Endodermal cell (in vitro differentiated cells): ENCODE measurements around the gene COL5A1. TPM values are rescaled to one million over a fixed set of nuclear protein-coding genes. Genes with fewer than 3 reads are reported as not detected.

Experiments
- DNase-seq: peaks from one replicate; pipeline ENCODE4 v3.0.0-alpha.2; 2017
- H3K27ac ChIP-seq: 2 replicates; pipeline ENCODE4 v1.5.1; 2013; ENCODE audit warnings: mild to moderate bottlenecking, low read depth, low read length, moderate library complexity
- H3K27me3 ChIP-seq: 2 replicates; pipeline ENCODE4 v1.6.1; 2013; ENCODE audit warnings: mild to moderate bottlenecking, low read length, moderate library complexity; ENCODE audit not compliant: insufficient read depth, control insufficient read depth, poor library complexity, severe bottlenecking
- H3K36me3 ChIP-seq: 2 replicates; pipeline ENCODE4 v1.7.0; 2013; ENCODE audit warnings: mild to moderate bottlenecking, low read length, moderate library complexity; ENCODE audit not compliant: control insufficient read depth, insufficient read depth
- H3K4me1 ChIP-seq: one replicate; pipeline ENCODE4 v1.7.0; 2013; ENCODE audit warnings: low read length; ENCODE audit not compliant: control insufficient read depth, insufficient read depth
- H3K4me3 ChIP-seq: 2 replicates; pipeline ENCODE4 v1.5.1; 2013; ENCODE audit warnings: mild to moderate bottlenecking, low read length, moderate library complexity
- H3K9ac ChIP-seq: 2 replicates; pipeline ENCODE4 v1.6.1; 2013; ENCODE audit warnings: mild to moderate bottlenecking, low read length, moderate library complexity; ENCODE audit not compliant: poor library complexity, severe bottlenecking; ENCODE audit errors: extremely low read depth
- H3K9me3 ChIP-seq: 2 replicates; pipeline ENCODE4 v1.6.1; 2013; ENCODE audit warnings: mild to moderate bottlenecking, low read length, moderate library complexity; ENCODE audit not compliant: control insufficient read depth
- H3K27ac Mint-ChIP-seq: 2 replicates; pipeline ENCODE4 v1.8.0; 2020; ENCODE audit warnings: mixed read lengths
- H3K27me3 Mint-ChIP-seq: 2 replicates; pipeline ENCODE4 v1.8.0; 2021; ENCODE audit warnings: mild to moderate bottlenecking, mixed read lengths; ENCODE audit not compliant: insufficient read depth
- H3K36me3 Mint-ChIP-seq: 2 replicates; pipeline ENCODE4 v1.8.0; 2020; ENCODE audit warnings: low read depth, mixed read lengths
- H3K4me1 Mint-ChIP-seq: 2 replicates; pipeline ENCODE4 v1.8.0; 2020; ENCODE audit warnings: mixed read lengths
- H3K4me3 Mint-ChIP-seq: 2 replicates; pipeline ENCODE4 v1.8.0; 2020; ENCODE audit warnings: mild to moderate bottlenecking, moderate library complexity, mixed read lengths
- H3K9me3 Mint-ChIP-seq: 2 replicates; pipeline ENCODE4 v1.8.0; 2020; ENCODE audit warnings: mild to moderate bottlenecking, mixed read lengths
- WGBS, 2 experiments: methylation state at CpG; one replicate each; pipeline versions ENCODE4 v1.1.5 to v1.1.7; 2013; ENCODE audit warnings: missing lambda C conversion rate in 2 of 2, mixed read lengths in 1 of 2; ENCODE audit not compliant: insufficient coverage in 1 of 2, insufficient read length in 1 of 2; 5-methylcytosine and 5-hydroxymethylcytosine counted together
- total RNA-seq, 2 donors: library from RNA; stranded (reverse); fragmentation: NEBNext Ultra II Directional in 1 of 2; extraction: Animal tissue kit (Norgen Biotek cat#: 25700) in 1 of 2; gene quantifications; 2 replicates in 1 of 2; 3 replicates in 1 of 2; pipeline ENCODE4 v1.2.1, GENCODE V29; 2021
- TF ChIP-seq, protein P1 (sequence below): fragments of 200-600 bp; sonication (generic); conservative IDR thresholded peaks from 2 replicates; pipeline ENCODE4 v1.5.0; 2021; ENCODE audit warnings: antibody characterized with exemption, mild to moderate bottlenecking

The COL5A1 gene
- total RNA-seq, 2 donors from 2014 or later: 65.3 to 76.6 TPM

DNA sequence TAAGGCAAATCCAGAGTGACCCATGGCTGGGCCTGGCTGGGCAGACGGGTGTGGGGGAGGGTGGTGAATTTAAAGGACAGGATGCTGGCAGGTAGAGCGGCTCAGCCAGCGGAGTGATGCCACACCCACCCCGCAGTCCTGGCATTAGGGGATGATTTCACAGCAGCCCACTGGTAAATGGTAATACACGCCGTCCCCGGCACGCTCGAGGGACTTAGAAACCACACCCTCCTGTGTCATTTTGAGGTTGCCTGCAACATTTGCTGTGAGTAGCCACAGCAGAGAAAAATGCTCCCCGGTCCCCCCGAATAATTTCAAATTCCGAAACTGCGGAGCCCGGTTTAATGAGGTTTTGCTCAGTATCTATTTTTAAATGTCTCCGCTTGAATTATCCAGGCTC is 167.7 kb downstream of the COL5A1 start:
- peaks cover 8% of the 10 kb centered on the region for H3K36me3 ChIP-seq
- H3K4me1 ChIP-seq: no peaks in the 10 kb centered on the region
- TF ChIP-seq, protein P1, sequence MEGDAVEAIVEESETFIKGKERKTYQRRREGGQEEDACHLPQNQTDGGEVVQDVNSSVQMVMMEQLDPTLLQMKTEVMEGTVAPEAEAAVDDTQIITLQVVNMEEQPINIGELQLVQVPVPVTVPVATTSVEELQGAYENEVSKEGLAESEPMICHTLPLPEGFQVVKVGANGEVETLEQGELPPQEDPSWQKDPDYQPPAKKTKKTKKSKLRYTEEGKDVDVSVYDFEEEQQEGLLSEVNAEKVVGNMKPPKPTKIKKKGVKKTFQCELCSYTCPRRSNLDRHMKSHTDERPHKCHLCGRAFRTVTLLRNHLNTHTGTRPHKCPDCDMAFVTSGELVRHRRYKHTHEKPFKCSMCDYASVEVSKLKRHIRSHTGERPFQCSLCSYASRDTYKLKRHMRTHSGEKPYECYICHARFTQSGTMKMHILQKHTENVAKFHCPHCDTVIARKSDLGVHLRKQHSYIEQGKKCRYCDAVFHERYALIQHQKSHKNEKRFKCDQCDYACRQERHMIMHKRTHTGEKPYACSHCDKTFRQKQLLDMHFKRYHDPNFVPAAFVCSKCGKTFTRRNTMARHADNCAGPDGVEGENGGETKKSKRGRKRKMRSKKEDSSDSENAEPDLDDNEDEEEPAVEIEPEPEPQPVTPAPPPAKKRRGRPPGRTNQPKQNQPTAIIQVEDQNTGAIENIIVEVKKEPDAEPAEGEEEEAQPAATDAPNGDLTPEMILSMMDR: no peak
- Mint-ChIP-seq H3K4me1 (peaks cover 3% of the 10 kb centered on the region), H3K36me3 (peaks cover 20% of the 10 kb centered on the region), H3K27ac (no peak overlapping the region), H3K4me3 (no peak overlapping the region), H3K9me3 (no peaks in the 10 kb centered on the region), H3K27me3 (no peaks in the 10 kb centered on the region)
- H3K9me3 ChIP-seq: no peaks in the 10 kb centered on the region
- no peak for DNase-seq
- no peak overlapping the region for H3K9ac ChIP-seq
- WGBS, 2 experiments: 95 to 96% methylated on average over 15 of the region's 15 CpGs
- H3K27ac ChIP-seq: no peak overlapping the region
- H3K4me3 ChIP-seq: no peak overlapping the region
- no peaks in the 10 kb centered on the region for H3K27me3 ChIP-seq

DNA sequence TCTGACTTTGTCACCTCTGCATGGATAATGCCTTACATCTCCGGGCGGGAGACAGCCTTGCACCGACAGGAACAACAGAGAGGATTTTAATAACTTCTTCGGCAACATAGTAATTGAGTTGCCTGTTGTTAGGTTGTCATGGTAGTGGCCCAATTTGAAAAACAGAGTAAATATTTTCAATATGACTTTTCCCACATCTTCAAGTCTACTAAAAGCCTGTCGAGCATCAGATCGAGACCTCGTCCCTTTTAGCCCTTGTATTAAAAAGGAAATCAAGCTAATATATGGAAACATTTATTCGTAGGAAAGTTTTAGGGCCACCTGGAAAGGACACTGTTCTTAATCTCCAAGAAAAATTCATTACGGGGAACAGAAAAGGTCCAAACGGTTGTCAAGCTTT is 168.2 kb downstream of the COL5A1 start:
- Mint-ChIP-seq H3K27me3 (no peaks in the 10 kb centered on the region), H3K36me3 (peaks cover 19% of the 10 kb centered on the region), H3K4me1 (peaks cover 3% of the 10 kb centered on the region), H3K27ac (no peak overlapping the region), H3K9me3 (no peaks in the 10 kb centered on the region), H3K4me3 (no peak overlapping the region)
- Histone ChIP-seq H3K27me3 (no peaks in the 10 kb centered on the region), H3K36me3 (peaks cover 7% of the 10 kb centered on the region), H3K9ac (no peak overlapping the region), H3K9me3 (no peaks in the 10 kb centered on the region), H3K4me3 (no peak overlapping the region), H3K27ac (no peak overlapping the region), H3K4me1 (no peaks in the 10 kb centered on the region)
- TF ChIP-seq, protein P1: no peak
- DNase-seq: no peak
- WGBS, 2 experiments: 93 to 94% methylated on average over 4 to 10 of the region's 10 CpGs

DNA sequence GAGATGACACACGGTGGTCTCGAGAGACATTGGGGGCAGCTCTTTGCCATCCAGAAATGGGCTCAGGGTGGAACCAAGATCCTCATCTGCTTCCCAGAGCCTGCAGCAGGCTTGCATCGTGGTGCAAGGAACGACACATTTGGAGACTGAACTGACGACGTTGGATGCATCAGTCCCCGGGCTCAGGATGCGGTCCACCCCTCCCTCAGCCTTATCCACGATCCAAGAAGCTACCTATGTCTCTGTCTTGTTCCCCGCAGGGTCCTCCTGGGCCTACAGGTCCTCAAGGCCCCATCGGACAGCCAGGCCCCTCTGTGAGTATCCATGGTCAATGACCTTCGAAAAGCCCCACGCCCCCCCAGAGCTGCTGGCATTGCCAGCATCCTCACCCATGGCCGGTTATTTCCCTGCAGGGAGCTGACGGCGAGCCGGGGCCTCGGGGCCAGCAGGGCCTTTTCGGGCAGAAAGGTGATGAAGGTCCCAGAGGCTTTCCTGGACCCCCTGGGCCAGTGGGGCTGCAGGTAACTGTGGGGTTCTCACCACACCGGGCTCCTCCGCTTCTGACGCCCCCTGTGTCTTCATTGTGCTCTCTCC is 169.6 kb downstream of the COL5A1 start:
- DNase-seq: no peak
- H3K27me3 Mint-ChIP-seq: no peaks in the 10 kb centered on the region
- H3K36me3 Mint-ChIP-seq: peaks cover 23% of the 10 kb centered on the region
- no peaks in the 10 kb centered on the region for H3K4me1 ChIP-seq
- peaks cover 15% of the 10 kb centered on the region for H3K36me3 ChIP-seq
- H3K9me3 ChIP-seq: no peaks in the 10 kb centered on the region
- no peak overlapping the region for H3K4me3 Mint-ChIP-seq
- H3K9me3 Mint-ChIP-seq: no peaks in the 10 kb centered on the region
- H3K4me1 Mint-ChIP-seq: peaks cover 3% of the 10 kb centered on the region
- no peak overlapping the region for H3K9ac ChIP-seq
- H3K27ac ChIP-seq: peak overlapping the region; percentile 18
- WGBS, 2 experiments: 73 to 86% methylated on average over 13 to 22 of the region's 22 CpGs
- H3K4me3 ChIP-seq: no peak overlapping the region
- TF ChIP-seq, protein P1: no peak
- peak overlapping the region; percentile 75 for H3K27ac Mint-ChIP-seq
- H3K27me3 ChIP-seq: no peaks in the 10 kb centered on the region
